Parathyroid adenoma (tissue), 2 donors: Measurements from ENCODE around the gene STAMBP.

ENCODE experiments used
- H2AFZ ChIP-seq: fragments of 300-600 bp; sonication (generic); one replicate; pipeline ENCODE4 v1.7.0; 2017; ENCODE audit warnings: antibody characterized with exemption, mild to moderate bottlenecking
- H3K27ac ChIP-seq: fragments of 300-600 bp; sonication (generic); one replicate; pipeline ENCODE4 v1.7.0; 2017
- H3K27me3 ChIP-seq: fragments of 300-600 bp; sonication (generic); one replicate; pipeline ENCODE4 v1.7.0; 2017; ENCODE audit warnings: low read length; ENCODE audit not compliant: control insufficient read depth, insufficient read depth
- H3K36me3 ChIP-seq: fragments of 300-600 bp; sonication (generic); one replicate; pipeline ENCODE4 v1.7.0; 2017; ENCODE audit warnings: low read length; ENCODE audit not compliant: control insufficient read depth, insufficient read depth
- H3K4me1 ChIP-seq: fragments of 300-600 bp; sonication (generic); one replicate; pipeline ENCODE4 v1.7.0; 2017; ENCODE audit warnings: control low read depth
- H3K4me2 ChIP-seq: fragments of 300-600 bp; sonication (generic); one replicate; pipeline ENCODE4 v1.7.0; 2017; ENCODE audit warnings: low read length
- H3K4me3 ChIP-seq: fragments of 300-600 bp; sonication (generic); one replicate; pipeline ENCODE4 v1.7.0; 2017; ENCODE audit warnings: low read depth, low read length
- H3K79me2 ChIP-seq: fragments of 300-600 bp; sonication (generic); one replicate; pipeline ENCODE4 v1.7.0; 2017; ENCODE audit warnings: control low read depth
- H3K9ac ChIP-seq: fragments of 300-600 bp; sonication (generic); one replicate; pipeline ENCODE4 v1.7.0; 2017; ENCODE audit warnings: mild to moderate bottlenecking
- H3K9me3 ChIP-seq: fragments of 300-600 bp; sonication (generic); one replicate; pipeline ENCODE4 v1.7.0; 2017; ENCODE audit warnings: low read length; ENCODE audit not compliant: control insufficient read depth
- CTCF ChIP-seq: fragments of 300-600 bp; sonication (generic); IDR thresholded peaks from one replicate; pipeline ENCODE4 v1.7.0; 2017; ENCODE audit warnings: antibody characterized with exemption, mild to moderate bottlenecking
- donor health status: primary hyperparathyroidism.

Gene STAMBP

GRCh38 chr2:73841912-73842738, 13.4 kb downstream of the STAMBP start:
- no peak overlapping the region for H3K27ac ChIP-seq
- no peak overlapping the region for H3K9ac ChIP-seq

GRCh38 chr2:73842739-73843019, 13.9 kb downstream of the STAMBP start:
- Histone ChIP-seq H3K27ac (no peak overlapping the region), H3K36me3 (no peaks in the 10 kb centered on the region), H3K4me1 (no peaks in the 10 kb centered on the region), H3K4me3 (no peak overlapping the region), H2AFZ (no peak overlapping the region), H3K79me2 (no peaks in the 10 kb centered on the region), H3K9ac (no peak overlapping the region), H3K9me3 (no peaks in the 10 kb centered on the region), H3K4me2 (no peak overlapping the region), H3K27me3 (no peaks in the 10 kb centered on the region)
- TF ChIP-seq CTCF = no peak

More at GRCh38 chr2:73841912-73842738, 13.4 kb downstream of the STAMBP start:
- Histone ChIP-seq H3K4me1 (no peaks in the 10 kb centered on the region), H3K36me3 (no peaks in the 10 kb centered on the region), H3K27me3 (no peaks in the 10 kb centered on the region), H3K4me3 (no peak overlapping the region), H3K9me3 (no peaks in the 10 kb centered on the region), H3K4me2 (no peak overlapping the region), H3K79me2 (no peaks in the 10 kb centered on the region), H2AFZ (no peak overlapping the region)
- TF ChIP-seq CTCF = no peak

GRCh38 chr2:73844087-73844486, 15.3 kb downstream of the STAMBP start:
- H3K9me3 ChIP-seq = no peaks in the 10 kb centered on the region
- TF ChIP-seq CTCF = no peak
- H3K79me2 ChIP-seq = no peaks in the 10 kb centered on the region
- H3K27ac ChIP-seq = no peak overlapping the region
- H2AFZ ChIP-seq = no peak overlapping the region
- H3K4me3 ChIP-seq = no peak overlapping the region
- H3K4me2 ChIP-seq = no peak overlapping the region
- H3K9ac ChIP-seq = no peak overlapping the region
- no peaks in the 10 kb centered on the region for H3K27me3 ChIP-seq
- H3K4me1 ChIP-seq = no peaks in the 10 kb centered on the region
- no peaks in the 10 kb centered on the region for H3K36me3 ChIP-seq

- Histone ChIP-seq H3K27ac (no peak overlapping the region), H3K4me3 (no peak overlapping the region), H3K9me3 (no peaks in the 10 kb centered on the region), H3K4me1 (no peaks in the 10 kb centered on the region), H2AFZ (no peak overlapping the region), H3K9ac (no peak overlapping the region), H3K36me3 (no peaks in the 10 kb centered on the region), H3K27me3 (no peaks in the 10 kb centered on the region), H3K79me2 (no peaks in the 10 kb centered on the region), H3K4me2 (no peak overlapping the region)
- no peak for TF ChIP-seq CTCF
These were observed 21.2 kb downstream of the STAMBP start for GRCh38 chr2:73850009-73850408.

GRCh38 chr2:73851274-73851673, 22.5 kb downstream of the STAMBP start:
- peak; percentile 13 for TF ChIP-seq CTCF
- H3K4me1 ChIP-seq = no peaks in the 10 kb centered on the region
- H3K9me3 ChIP-seq = no peaks in the 10 kb centered on the region
- no peaks in the 10 kb centered on the region for H3K79me2 ChIP-seq
- no peak overlapping the region for H3K4me2 ChIP-seq
- H3K27ac ChIP-seq = no peak overlapping the region
- no peak overlapping the region for H3K4me3 ChIP-seq
- no peaks in the 10 kb centered on the region for H3K36me3 ChIP-seq
- H2AFZ ChIP-seq = no peak overlapping the region
- no peaks in the 10 kb centered on the region for H3K27me3 ChIP-seq
- H3K9ac ChIP-seq = no peak overlapping the region
